ENCODE measurements around the gene HTRA2. TPM values are rescaled to one million over a fixed set of nuclear protein-coding genes. Genes with fewer than 3 reads are reported as not detected.

HTRA2 gene
- total RNA-seq, 4 donors from 2014 or later, result 24.2 to 38.5 (median 29.4) TPM

DNA sequence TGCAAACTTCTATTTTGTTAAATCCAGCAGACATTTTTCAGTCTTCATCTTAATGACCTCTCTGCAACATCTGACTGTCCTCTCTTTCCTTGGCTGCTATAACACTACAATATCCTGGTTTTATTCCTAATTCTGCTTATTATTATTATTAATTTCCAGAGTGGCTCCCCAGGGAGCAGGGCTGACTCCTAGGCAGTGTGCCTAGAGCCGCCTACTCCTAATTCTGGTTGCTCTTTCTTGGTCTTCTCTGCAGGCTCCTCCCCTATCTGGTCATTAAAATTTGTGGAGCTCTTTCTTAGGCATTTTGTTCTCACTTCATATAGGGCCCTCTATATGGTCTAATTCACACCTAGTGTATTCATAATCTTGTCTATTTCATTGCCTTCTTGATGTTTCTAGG, 13.2 kb downstream of the HTRA2 start:
- H3K4me3 ChIP-seq, result no peak overlapping the region
- no peak overlapping the region for H3K27ac ChIP-seq
- no peaks in the 10 kb centered on the region for H3K36me3 ChIP-seq
- no peak for TF ChIP-seq POLR2A (IDR thresholded peaks at IDR 0.05)
- TF ChIP-seq, protein P1, sequence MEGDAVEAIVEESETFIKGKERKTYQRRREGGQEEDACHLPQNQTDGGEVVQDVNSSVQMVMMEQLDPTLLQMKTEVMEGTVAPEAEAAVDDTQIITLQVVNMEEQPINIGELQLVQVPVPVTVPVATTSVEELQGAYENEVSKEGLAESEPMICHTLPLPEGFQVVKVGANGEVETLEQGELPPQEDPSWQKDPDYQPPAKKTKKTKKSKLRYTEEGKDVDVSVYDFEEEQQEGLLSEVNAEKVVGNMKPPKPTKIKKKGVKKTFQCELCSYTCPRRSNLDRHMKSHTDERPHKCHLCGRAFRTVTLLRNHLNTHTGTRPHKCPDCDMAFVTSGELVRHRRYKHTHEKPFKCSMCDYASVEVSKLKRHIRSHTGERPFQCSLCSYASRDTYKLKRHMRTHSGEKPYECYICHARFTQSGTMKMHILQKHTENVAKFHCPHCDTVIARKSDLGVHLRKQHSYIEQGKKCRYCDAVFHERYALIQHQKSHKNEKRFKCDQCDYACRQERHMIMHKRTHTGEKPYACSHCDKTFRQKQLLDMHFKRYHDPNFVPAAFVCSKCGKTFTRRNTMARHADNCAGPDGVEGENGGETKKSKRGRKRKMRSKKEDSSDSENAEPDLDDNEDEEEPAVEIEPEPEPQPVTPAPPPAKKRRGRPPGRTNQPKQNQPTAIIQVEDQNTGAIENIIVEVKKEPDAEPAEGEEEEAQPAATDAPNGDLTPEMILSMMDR (IDR thresholded peaks at IDR 0.05 in 4 of 5, conservative IDR thresholded peaks at IDR 0.05 in 1 of 5), result no peak
- H3K9me3 ChIP-seq, result no peaks in the 10 kb centered on the region
- in situ Hi-C loops (cut with MboI; ENCODE audit: low sequenced_read_pairs in 4 of 4) (loop anchor here in 1 of 4 donors (25.0 kb wide), 1 partner anchor 1306 kb away; the partner anchor contains the start of genes CCT7 and PRADC1), intact Hi-C loops (cut with DNase I; ENCODE audit: low total_unique reads) (no loop called here)
- H3K27me3 ChIP-seq, result no peaks in the 10 kb centered on the region
- H3K4me1 ChIP-seq, result peaks cover 0 to 6% of the 10 kb centered on the region in 2 donors
- DNase-seq (no peak), ATAC-seq (no peak)

DNA sequence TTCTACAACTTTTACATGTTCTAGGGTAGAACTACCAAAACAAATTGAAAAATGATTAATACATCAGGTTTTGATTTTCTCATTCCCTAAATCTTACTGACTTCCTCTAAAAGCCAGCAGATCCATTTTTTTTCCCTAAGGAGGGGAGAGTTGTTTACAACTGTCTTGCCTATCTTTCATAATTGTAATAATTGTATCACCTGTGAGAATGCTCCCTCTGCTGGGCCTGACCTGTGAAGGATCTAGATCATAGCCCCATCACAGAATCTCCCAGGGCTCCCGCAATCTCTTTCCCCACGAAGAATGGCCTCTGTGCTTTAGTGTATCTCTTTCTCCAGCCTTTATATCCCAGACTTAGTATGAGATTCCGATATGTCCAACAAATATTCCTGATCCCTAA, 14.9 kb downstream of the HTRA2 start:
- no peaks in the 10 kb centered on the region for H3K36me3 ChIP-seq
- in situ Hi-C loops (cut with MboI; ENCODE audit: low sequenced_read_pairs in 4 of 4), result loop anchor here in 1 of 4 donors (25.0 kb wide), 1 partner anchor 1307 kb away; the partner anchor contains the start of genes CCT7 and PRADC1
- DNase-seq (no peak), ATAC-seq (no peak)
- H3K27ac ChIP-seq, result no peak overlapping the region
- TF ChIP-seq, protein P1 (IDR thresholded peaks at IDR 0.05 in 4 of 5, conservative IDR thresholded peaks at IDR 0.05 in 1 of 5), result no peak
- no peak for TF ChIP-seq POLR2A (IDR thresholded peaks at IDR 0.05)
- H3K9me3 ChIP-seq, result no peaks in the 10 kb centered on the region
- intact Hi-C loops (cut with DNase I; ENCODE audit: low total_unique reads), result no loop called here
- peaks cover 10 to 11% of the 10 kb centered on the region in 2 donors for H3K4me1 ChIP-seq
- no peak overlapping the region for H3K4me3 ChIP-seq
- H3K27me3 ChIP-seq, result peaks cover 5 to 7% (median 6%) of the 10 kb centered on the region in 3 donors

DNA sequence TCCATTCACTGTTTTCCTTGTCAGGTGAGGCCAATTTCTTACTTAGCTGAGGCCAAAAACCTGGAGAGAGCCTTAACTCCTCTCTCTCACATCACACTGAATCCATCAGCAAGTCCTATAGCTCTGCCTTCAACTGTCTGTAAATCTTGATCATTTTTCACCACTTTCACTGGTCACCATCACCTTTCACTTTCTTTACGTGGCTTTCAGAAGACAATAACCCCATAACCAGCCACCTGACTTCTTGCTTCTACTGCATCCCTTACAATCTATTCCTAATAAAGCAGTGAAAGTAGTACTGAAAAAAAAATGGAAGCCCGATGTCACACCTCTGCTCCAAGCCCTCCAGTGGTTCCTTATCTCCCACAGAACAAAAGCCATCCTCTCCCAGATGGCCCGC, 16.3 kb downstream of the HTRA2 start:
- no peak for DNase-seq
- no peak for TF ChIP-seq POLR2A (IDR thresholded peaks at IDR 0.05)
- TF ChIP-seq, protein P1 (IDR thresholded peaks at IDR 0.05 in 4 of 5, conservative IDR thresholded peaks at IDR 0.05 in 1 of 5), result no peak
- in situ Hi-C loops (cut with MboI; ENCODE audit: low sequenced_read_pairs in 4 of 4), result loop anchor here in 1 of 4 donors (25.0 kb wide), 1 partner anchor 1309 kb away; the partner anchor contains the start of genes CCT7 and PRADC1
- peaks cover 5 to 13% of the 10 kb centered on the region in 2 donors for H3K4me1 ChIP-seq
- H3K9me3 ChIP-seq, result no peaks in the 10 kb centered on the region
- no peaks in the 10 kb centered on the region for H3K36me3 ChIP-seq
- intact Hi-C loops (cut with DNase I; ENCODE audit: low total_unique reads), result no loop called here
- H3K27ac ChIP-seq, result no peak overlapping the region
- ATAC-seq, result no peak
- peaks cover 8 to 15% (median 11%) of the 10 kb centered on the region in 3 donors for H3K27me3 ChIP-seq
- H3K4me3 ChIP-seq, result no peak overlapping the region

DNA sequence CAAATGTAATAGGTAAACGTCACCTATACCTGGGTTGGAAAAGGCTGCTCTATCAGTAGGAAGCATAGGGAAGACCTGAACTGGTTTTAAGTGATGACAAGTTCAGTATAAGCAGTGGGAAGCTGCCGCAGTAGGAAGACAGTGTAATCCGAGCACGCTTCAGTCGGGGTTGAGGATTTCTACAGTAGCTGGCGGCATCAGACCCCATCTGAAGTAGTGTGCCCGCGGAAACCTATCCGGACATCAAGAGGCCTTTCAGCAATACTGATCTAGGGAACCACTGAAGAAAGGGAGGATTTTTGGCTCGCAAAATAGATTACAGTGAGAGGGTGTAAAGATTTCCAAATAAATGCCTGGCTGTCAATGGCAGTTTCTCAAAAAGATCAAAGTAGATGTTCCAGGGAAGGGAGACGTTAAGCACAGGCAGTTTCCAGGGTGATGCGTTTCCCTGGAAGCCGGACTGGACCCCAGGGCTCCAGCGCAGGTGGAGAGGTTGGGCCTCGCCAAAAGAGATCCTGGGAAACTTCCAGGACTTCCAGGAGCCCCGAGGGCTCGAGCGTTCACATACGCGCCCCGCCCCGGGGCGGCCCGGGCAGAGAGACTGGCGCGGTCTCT, 18.7 kb downstream of the HTRA2 start:
- H3K4me1 ChIP-seq, result peaks cover 4 to 13% of the 10 kb centered on the region in 2 donors
- in situ Hi-C loops (cut with MboI; ENCODE audit: low sequenced_read_pairs in 4 of 4), result loop anchor here in 1 of 4 donors (25.0 kb wide), 1 partner anchor 1311 kb away; the partner anchor contains the start of genes CCT7 and PRADC1
- ATAC-seq, result peak in 1 of 2 donors; percentile 22
- peaks cover 11 to 23% (median 22%) of the 10 kb centered on the region in 3 donors for H3K27me3 ChIP-seq
- H3K27ac ChIP-seq, result peak overlapping the region; percentile 32 to 65 (median 53)
- no peak for DNase-seq
- no peaks in the 10 kb centered on the region for H3K36me3 ChIP-seq
- H3K9me3 ChIP-seq, result no peaks in the 10 kb centered on the region
- intact Hi-C loops (cut with DNase I; ENCODE audit: low total_unique reads), result no loop called here
- no peak for TF ChIP-seq POLR2A (IDR thresholded peaks at IDR 0.05)
- TF ChIP-seq, protein P1 (IDR thresholded peaks at IDR 0.05 in 4 of 5, conservative IDR thresholded peaks at IDR 0.05 in 1 of 5), result no peak
- peak overlapping the region; percentile 55 to 70 (median 63) for H3K4me3 ChIP-seq
